Measurements from ENCODE around the gene PCDHGB5. TPM values are rescaled to one million over a fixed set of nuclear protein-coding genes. Genes with fewer than 3 reads are reported as not detected.

Gene PCDHGB5
- total and polyA plus RNA-seq, 8 donors: 0.35 to 16.8 (median 2.7) TPM; not detected in 1

DNA sequence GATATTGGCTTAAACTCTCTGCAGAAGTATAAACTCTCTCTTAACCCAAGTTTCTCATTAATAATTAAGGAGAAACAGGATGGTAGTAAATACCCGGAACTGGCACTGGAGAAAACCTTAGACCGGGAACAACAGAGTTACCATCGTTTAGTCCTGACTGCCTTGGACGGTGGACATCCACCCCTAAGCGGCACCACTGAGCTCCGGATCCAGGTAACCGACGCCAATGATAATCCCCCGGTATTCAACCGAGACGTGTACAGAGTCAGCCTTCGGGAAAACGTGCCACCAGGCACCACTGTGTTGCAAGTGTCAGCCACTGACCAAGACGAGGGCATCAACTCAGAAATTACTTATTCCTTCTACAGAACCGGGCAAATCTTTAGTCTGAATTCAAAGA, 861 bp downstream of the PCDHGB5 start:
- Histone ChIP-seq H3K4me1 (peaks cover 0 to 6% (median 0%) of the 10 kb centered on the region in 4 donors), H3K4me3 (no peak overlapping the region), H3K27ac (no peak overlapping the region), H3K27me3 (peaks cover 0 to 79% (median 19%) of the 10 kb centered on the region in 3 donors), H3K9me3 (peaks cover 44 to 94% (median 87%) of the 10 kb centered on the region in 4 donors), H3K36me3 (peaks cover 0 to 11% (median 0%) of the 10 kb centered on the region in 4 donors)
- 19 to 30% (median 24%) methylated on average over 15 of the region's 15 CpGs for WGBS, 5 donors
- no peak for TF ChIP-seq POLR2A (IDR thresholded peaks at IDR 0.05)
- intact Hi-C loops (cut with DNase I; ENCODE audit: low total_unique reads): no loop called here
- DNase-seq: no peak

DNA sequence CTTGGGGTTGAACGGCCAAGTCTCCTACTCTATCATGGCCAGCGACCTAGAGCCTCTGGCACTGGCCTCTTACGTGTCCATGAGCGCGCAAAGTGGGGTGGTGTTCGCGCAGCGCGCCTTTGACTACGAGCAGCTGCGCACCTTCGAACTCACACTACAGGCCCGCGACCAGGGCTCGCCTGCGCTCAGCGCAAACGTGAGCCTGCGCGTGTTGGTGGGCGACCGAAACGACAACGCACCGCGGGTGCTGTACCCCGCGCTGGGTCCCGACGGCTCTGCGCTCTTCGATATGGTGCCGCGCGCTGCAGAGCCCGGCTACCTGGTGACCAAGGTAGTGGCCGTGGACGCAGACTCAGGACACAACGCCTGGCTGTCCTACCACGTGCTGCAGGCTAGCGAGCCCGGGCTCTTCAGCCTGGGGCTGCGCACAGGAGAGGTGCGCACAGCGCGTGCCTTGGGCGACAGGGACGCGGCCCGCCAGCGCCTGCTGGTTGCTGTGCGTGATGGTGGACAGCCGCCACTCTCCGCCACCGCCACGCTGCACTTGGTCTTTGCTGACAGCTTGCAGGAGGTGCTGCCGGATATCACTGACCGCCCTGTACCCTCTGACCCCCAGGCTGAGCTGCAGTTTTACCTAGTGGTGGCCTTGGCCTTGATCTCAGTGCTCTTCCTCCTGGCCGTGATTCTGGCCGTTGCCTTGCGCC, 2.0 kb downstream of the PCDHGB5 start:
- TF ChIP-seq, protein P1, sequence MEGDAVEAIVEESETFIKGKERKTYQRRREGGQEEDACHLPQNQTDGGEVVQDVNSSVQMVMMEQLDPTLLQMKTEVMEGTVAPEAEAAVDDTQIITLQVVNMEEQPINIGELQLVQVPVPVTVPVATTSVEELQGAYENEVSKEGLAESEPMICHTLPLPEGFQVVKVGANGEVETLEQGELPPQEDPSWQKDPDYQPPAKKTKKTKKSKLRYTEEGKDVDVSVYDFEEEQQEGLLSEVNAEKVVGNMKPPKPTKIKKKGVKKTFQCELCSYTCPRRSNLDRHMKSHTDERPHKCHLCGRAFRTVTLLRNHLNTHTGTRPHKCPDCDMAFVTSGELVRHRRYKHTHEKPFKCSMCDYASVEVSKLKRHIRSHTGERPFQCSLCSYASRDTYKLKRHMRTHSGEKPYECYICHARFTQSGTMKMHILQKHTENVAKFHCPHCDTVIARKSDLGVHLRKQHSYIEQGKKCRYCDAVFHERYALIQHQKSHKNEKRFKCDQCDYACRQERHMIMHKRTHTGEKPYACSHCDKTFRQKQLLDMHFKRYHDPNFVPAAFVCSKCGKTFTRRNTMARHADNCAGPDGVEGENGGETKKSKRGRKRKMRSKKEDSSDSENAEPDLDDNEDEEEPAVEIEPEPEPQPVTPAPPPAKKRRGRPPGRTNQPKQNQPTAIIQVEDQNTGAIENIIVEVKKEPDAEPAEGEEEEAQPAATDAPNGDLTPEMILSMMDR (IDR thresholded peaks at IDR 0.05): no peak
- TF ChIP-seq EP300 (IDR thresholded peaks at IDR 0.05): no peak
- no peak for TF ChIP-seq POLR2AphosphoS5 (IDR thresholded peaks at IDR 0.05)
- TF ChIP-seq POLR2A (IDR thresholded peaks at IDR 0.05): no peak
- Histone ChIP-seq H3K36me3 (peaks cover 0 to 13% (median 0%) of the 10 kb centered on the region in 4 donors), H3K4me1 (peaks cover 0 to 6% (median 0%) of the 10 kb centered on the region in 4 donors), H3K27ac (no peak overlapping the region), H3K27me3 (peaks cover 0 to 78% (median 25%) of the 10 kb centered on the region in 3 donors), H3K9me3 (peaks cover 42 to 94% (median 87%) of the 10 kb centered on the region in 4 donors), H3K4me3 (no peak overlapping the region)
- intact Hi-C loops (cut with DNase I; ENCODE audit: low total_unique reads): no loop called here
- WGBS, 5 donors: 18 to 32% (median 28%) methylated on average over 15 to 61 of the region's 61 CpGs
- DNase-seq: no peak

DNA sequence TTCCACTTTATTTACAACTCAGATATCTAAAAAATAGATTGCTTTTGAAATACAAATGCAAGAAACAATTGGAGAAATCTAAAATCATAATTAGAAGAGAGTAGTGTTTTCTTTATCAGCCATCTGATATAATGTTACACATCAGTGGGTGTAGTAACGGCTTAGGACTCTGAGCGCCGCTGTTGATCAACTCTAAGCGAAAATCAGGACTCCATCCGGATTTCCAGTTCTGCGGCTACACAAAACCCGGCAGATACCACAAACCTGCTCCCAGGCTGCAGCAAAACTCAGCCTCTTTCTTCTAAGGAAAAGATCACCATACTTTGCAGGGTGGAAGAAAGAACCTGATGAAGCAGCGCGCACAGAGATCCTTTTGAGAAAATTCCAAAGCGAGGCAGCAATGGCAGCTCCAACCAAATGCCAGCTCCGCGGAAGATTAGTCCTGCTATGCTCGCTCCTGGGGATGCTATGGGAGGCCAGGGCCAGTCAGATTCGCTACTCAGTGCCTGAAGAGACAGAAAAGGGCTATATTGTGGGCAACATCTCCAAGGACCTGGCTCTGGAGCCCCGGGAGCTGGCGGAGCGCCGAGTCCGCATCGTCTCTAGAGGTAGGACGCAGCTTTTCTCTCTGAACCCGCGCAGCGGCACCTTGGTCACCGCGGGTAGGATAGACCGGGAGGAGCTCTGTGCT, 5.0 kb downstream of the PCDHGB5 start, which contains the start of gene PCDHGA9:
TSS of gene PCDHGA9 (plus strand) at position 226 of the 691 bp plus-strand sequence. CDS start at position 401, 175 bp downstream.
- Histone ChIP-seq H3K4me3 (peak within 1 kb of the TSS in 3 of 4 donors; percentile 8 to 37 (median 27)), H3K27me3 (peaks cover 0 to 76% (median 32%) of the 10 kb centered on the region in 3 donors), H3K4me1 (peaks cover 0 to 6% (median 0%) of the 10 kb centered on the region in 4 donors), H3K9me3 (peaks cover 51 to 96% (median 90%) of the 10 kb centered on the region in 4 donors), H3K36me3 (peaks cover 0 to 18% (median 0%) of the 10 kb centered on the region in 4 donors), H3K27ac (no peak within 1 kb of the TSS)
- intact Hi-C loops (cut with DNase I; ENCODE audit: low total_unique reads): no loop called here
- no peak for TF ChIP-seq POLR2A (IDR thresholded peaks at IDR 0.05)
- TF ChIP-seq EP300 (IDR thresholded peaks at IDR 0.05): no peak
- TF ChIP-seq POLR2AphosphoS5 (IDR thresholded peaks at IDR 0.05): no peak
- TF ChIP-seq, protein P1 (IDR thresholded peaks at IDR 0.05): peak in 1 of 7 experiments; percentile 10
- 13 to 20% (median 17%) methylated on average over 26 to 27 of the region's 27 CpGs for WGBS, 5 donors
- peak in 1 of 2 donors; percentile 44 for DNase-seq

DNA sequence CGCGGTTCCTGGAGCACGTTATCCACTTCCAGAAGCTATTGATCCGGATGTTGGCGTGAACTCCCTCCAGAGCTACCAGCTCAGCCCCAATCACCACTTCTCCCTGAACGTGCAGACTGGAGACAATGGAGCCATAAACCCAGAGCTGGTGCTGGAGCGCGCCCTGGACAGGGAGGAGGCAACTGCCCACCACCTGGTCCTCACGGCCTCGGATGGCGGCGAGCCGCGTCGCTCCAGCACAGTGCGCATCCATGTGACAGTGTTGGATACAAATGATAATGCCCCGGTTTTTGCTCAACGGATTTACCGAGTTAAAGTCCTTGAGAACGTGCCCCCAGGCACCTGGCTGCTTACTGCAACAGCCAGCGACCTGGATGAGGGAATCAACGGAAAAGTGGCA, 5.6 kb downstream of the PCDHGB5 start:
- intact Hi-C loops (cut with DNase I; ENCODE audit: low total_unique reads): no loop called here
- no peak for DNase-seq
- no peak overlapping the region for H3K27ac ChIP-seq
- peaks cover 54 to 99% (median 94%) of the 10 kb centered on the region in 4 donors for H3K9me3 ChIP-seq
- H3K36me3 ChIP-seq: peaks cover 0 to 18% (median 0%) of the 10 kb centered on the region in 4 donors
- peak overlapping the region in 2 of 4 donors; percentile 8 to 37 for H3K4me3 ChIP-seq
- WGBS, 5 donors: 25 to 39% (median 31%) methylated on average over 21 to 22 of the region's 22 CpGs
- peaks cover 0 to 80% (median 37%) of the 10 kb centered on the region in 3 donors for H3K27me3 ChIP-seq
- no peak for TF ChIP-seq POLR2AphosphoS5 (IDR thresholded peaks at IDR 0.05)
- TF ChIP-seq, protein P1 (IDR thresholded peaks at IDR 0.05): no peak
- peaks cover 0 to 6% (median 0%) of the 10 kb centered on the region in 4 donors for H3K4me1 ChIP-seq
